GM19239 (cell line): ENCODE data around the gene CENPF.
"Not testable (repeated sequence)": the region's sequence is repeated elsewhere in the genome, so short reads cannot be mapped to it uniquely, and the experiment has no call there.

Experiments used
- DNase-seq: peaks from one replicate; pipeline ENCODE4 v3.0.0; 2011; ENCODE audit warnings: low spot score; ENCODE audit not compliant: insufficient read length
- FAIRE-seq: peaks from 2 replicates; lab custom pipeline; 2011; peaks lifted over from hg19 to GRCh38; lab: Jason Lieb, UNC

Gene CENPF

DNA sequence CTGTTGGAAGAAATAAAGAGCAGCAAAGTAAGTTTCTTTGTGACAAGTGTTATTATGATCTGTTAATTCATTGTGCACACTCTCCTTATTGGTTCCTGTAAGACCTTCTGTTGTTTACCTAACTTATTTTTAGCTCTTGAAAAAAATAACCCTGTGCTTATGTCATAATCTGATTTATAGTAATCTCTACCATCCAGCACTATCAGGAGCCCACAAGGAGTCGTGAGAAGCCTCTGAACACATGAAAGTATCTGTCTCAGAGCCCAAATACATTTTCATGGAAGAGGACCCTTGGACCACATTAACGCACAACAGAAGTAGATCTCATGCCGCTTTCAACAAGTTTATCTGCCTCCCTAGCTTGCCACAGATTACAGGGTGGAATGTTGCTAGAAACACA, 45.8 kb downstream of the CENPF start:
- FAIRE-seq, result no peak

GRCh38 chr1:214649607-214650006, 46.6 kb downstream of the CENPF start:
- DNase-seq (no peak), FAIRE-seq (no peak)

More for the DNA sequence above, 45.8 kb downstream of the CENPF start:
- DNase-seq, result no peak

GRCh38 chr1:214650664-214651063, 47.7 kb downstream of the CENPF start:
- no peak for FAIRE-seq
- no peak for DNase-seq

DNA sequence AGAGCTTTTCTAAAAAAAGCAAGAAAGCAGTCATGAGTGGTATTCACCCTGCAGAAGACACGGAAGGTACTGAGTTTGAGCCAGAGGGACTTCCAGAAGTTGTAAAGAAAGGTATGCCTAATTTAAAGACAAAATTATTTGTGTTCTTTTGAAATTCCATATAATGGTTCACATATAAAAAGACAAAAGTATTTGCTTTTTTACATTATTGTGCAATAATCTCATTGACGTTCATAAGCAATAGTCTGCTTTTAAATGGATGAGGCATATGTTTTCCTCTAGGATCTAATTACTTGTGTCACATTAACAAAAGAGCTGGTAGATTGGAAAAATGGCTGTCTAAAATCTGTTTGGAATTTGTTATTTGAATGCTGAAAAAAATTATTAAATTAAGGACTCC, 54.3 kb downstream of the CENPF start:
- FAIRE-seq (no peak), DNase-seq (no peak)

DNA sequence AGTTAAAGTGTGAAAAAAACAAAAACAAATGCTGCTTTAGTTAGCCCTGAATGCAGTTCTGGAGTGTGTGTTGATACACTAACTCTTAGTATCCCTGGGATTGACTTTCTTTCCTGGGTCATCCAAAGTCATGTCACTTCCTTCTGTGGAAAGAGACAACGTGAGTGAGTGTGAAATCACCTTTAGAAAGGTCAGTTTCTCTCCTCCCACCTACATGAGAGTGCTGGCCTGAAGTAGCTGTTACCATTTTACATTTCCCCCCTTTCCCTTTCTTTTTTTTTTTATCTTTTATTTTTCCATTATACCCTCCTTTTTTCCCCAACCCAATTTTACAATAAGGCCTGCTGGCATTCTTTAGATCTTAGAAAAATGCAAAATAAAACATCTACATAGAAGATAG, 55.2 kb downstream of the CENPF start:
- no peak for DNase-seq

DNA sequence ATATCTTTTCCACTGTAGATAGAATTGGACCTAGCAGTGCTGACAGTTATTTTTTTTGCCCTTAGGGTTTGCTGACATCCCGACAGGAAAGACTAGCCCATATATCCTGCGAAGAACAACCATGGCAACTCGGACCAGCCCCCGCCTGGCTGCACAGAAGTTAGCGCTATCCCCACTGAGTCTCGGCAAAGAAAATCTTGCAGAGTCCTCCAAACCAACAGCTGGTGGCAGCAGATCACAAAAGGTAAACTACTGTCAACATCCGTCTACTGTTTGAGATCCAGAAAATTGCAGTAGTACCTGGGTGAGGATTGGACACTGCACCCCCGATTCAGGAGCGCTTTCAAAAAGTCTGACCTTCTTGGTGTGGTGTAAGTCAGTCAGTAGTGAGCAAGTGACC, 55.8 kb downstream of the CENPF start:
- FAIRE-seq, result no peak
- DNase-seq, result no peak

More for the DNA sequence above, 55.2 kb downstream of the CENPF start:
- FAIRE-seq, result no peak

- FAIRE-seq, result no peak
These were observed 57.2 kb downstream of the CENPF start for GRCh38 chr1:214660190-214660589.

GRCh38 chr1:214660900-214661299, 57.9 kb downstream of the CENPF start:
- DNase-seq (no peak), FAIRE-seq (no peak)

More at GRCh38 chr1:214660190-214660589, 57.2 kb downstream of the CENPF start:
- DNase-seq, result no peak

GRCh38 chr1:214662223-214662785, 59.3 kb downstream of the CENPF start:
- DNase-seq, result no peak
- no peak for FAIRE-seq

DNA sequence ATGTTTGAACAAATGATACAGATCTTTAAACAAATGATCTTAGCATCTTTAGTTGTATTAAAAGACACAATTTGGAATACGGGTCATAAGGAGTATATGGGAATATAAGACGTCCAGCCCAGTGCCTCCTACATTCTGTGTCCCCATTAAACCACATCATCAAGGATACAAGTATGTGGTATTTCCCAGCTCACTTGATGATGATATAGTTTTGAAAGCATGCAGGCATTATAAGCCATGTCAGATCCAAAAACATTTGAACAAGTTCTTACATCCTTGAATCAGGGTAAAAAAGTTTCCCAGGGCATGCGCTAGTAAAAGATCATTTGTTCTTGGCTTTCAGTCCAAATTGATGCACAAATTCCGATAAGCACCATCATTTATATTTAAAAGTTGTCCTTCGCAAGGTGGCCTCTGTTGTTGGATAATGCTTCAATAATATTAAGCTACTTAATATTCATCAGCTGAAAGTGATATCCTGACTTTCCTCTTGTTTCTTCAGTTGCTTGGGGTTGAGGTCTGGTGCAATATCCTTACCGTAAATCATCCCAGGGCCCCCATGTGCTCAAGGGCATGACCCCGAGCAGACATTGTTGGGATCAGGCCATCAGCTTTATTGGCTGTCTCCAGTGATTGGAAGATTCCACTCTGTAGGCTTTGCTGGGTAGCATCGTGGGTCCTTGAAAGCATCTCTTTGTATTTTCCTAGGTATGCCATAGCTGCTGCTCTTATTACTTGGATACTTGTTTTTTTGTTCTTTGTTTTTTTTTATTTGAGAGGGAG, 61.8 kb downstream of the CENPF start:
- DNase-seq (no peak), FAIRE-seq (no peak)

- FAIRE-seq, result no peak
These were observed 62.7 kb downstream of the CENPF start for GRCh38 chr1:214665606-214666110.

DNA sequence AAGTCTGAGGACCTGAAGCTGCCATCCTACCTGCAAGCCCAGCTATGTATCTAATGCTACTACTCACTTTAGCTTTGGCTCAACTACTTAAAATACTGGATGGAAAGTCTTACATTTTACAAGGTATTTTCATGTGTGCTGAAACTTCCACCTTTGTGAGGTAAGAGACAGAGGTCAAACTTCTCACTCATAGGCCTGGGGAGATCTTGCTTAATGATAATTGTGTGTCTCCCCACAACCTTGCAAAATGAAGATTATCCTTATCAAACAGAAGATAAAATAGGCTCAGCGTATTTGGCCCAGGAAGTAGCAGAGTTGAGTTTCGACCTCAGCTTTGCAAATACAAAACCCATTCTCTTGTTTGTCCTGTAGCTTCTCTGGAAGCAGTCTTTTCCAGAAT, 63.7 kb downstream of the CENPF start:
- DNase-seq (no peak), FAIRE-seq (no peak)

More at GRCh38 chr1:214665606-214666110, 62.7 kb downstream of the CENPF start:
- no peak for DNase-seq

DNA sequence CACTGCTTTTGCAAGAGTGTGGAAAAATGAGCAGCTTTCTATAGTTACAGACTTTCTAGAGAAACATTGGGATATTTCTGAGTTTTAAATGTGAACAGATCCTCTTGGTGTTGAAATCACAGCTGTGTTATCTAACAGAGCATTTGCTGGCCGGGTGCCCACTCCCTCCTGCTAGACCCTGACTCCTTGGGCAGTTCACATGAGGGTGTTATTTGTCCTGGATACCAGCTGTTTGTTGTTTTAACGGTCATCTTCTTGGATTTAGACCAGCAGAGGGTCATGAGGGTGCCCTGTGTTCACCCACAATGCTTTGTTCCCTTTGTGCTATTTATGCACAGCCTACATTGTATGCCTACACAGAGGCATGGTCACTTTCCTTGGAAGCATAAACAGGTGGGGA, 67.1 kb downstream of the CENPF start:
- no peak for FAIRE-seq
- no peak for DNase-seq

- not testable (repeated sequence) for DNase-seq, FAIRE-seq
These were observed 70.0 kb downstream of the CENPF start for GRCh38 chr1:214673029-214673428.

- DNase-seq, result no peak
- FAIRE-seq, result no peak
These were observed 70.6 kb downstream of the CENPF start for GRCh38 chr1:214673576-214673975.

DNA sequence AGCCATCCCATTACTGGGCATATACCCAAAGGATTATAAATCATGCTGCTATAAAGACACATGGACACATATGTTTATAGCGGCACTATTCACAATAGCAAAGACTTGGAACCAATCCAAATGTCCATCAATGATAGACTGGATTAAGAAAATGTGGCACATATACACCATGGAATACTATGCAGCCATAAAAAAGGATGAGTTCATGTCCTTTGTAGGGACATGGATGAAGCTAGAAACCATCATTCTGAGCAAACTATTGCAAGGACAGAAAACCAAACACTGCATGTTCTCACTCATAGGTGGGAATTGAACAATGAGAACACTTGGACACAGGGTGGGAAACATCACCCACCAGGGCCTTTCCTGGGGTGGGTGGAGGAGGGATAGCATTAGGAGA, 72.5 kb downstream of the CENPF start:
- DNase-seq, FAIRE-seq: not testable (repeated sequence)

DNA sequence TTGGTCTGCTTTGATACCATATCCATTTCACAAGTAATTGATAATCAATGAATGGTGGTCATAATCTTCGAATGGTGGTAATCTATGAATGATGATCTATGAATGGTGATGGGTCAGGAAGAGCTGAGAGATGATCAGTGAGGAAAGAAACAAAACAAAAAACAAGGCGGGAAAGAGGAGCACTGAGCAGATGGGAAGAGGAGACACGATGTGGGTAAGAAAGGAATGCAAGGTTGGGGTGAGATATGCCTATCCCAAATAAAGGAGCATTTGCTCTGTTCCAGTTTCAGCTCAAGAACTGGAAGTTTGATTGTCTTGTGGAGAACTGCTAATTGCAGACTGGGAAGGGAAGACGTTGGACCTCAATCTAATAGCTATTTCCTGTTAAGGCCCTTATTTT, 73.8 kb downstream of the CENPF start:
- FAIRE-seq, result no peak

DNA sequence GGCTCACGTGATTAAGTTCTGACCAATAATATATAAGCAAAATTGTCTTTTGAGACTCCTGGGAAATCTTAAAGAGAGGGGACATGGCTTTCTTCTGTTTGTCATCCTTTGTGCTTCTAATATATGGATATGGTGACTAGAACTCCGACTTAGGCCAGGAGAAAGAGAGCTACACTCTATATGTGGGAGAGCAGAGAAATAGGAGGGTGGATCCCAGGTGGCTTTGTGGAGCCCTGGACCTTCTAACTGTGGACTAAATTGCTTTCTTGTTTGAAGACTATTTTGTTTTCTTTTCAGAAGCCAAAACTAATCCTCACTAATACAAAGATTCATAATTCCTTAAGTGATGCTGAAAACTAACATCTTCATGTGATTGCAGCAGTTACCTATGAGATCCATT, 75.0 kb downstream of the CENPF start:
- FAIRE-seq (no peak), DNase-seq (no peak)

More for the DNA sequence above, 73.8 kb downstream of the CENPF start:
- DNase-seq, result no peak

DNA sequence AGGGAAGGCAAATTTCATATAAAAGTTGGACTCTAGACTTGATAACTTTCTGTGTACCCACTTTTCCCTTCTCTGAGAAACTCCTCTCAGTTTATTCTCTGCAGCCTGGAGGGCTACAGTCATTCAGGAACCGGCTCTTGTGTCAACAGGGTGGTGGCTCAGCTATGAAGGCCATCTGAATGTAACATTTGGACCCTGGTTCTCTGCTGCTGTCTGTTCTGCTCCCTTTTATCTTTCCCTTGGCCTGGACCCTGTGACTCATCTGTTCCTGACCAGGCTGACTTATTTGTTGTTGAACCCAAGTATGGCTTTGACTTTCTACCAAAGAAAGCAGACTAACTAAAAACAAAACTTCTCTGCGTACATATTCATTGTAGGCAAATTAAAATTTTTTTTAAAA, 75.4 kb downstream of the CENPF start:
- FAIRE-seq (no peak), DNase-seq (no peak)

- DNase-seq (no peak), FAIRE-seq (no peak)
These were observed 80.6 kb downstream of the CENPF start for GRCh38 chr1:214683621-214684020.

GRCh38 chr1:214685906-214686305, 82.9 kb downstream of the CENPF start:
- FAIRE-seq, result no peak
- no peak for DNase-seq

DNA sequence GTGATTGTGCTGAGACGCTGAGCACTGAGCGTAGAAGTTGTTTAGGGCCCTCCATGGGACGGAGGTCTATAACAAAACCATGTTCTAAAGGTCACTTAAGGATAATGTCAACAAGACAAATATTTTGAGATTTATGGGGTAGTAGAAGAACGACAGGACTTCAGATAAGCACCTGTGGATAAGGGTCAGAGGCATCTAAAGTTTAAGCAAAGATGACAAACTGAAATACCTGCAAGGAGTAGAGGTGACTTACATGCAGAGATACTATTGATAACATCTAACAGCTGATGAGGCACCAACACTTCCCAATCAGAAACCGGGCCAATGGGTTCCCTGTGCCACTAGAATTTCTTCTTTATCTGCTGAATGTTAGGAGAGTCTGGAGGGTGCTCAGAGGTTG, 83.5 kb downstream of the CENPF start:
- no peak for FAIRE-seq
- DNase-seq, result no peak
